WERI-Rb-1 (cell line): ENCODE measurements around the gene GPR17.
A peak's percentile ranks its signal among the peaks of the same experiment; 100 is the strongest.

Source experiments
- DNase-seq: peaks from one replicate; pipeline ENCODE4 v3.0.0-alpha.2; 2020
- H3K27ac ChIP-seq: fragments of 250-450 bp; sonication (Bioruptor Pico); 2 replicates; pipeline ENCODE4 v1.5.1; 2020; ENCODE audit warnings: mild to moderate bottlenecking, moderate library complexity
- H3K27me3 ChIP-seq: fragments of 250-450 bp; sonication (Bioruptor Pico); 2 replicates; pipeline ENCODE4 v1.5.1; 2021; ENCODE audit warnings: mild to moderate bottlenecking, low read depth, moderate library complexity; ENCODE audit not compliant: insufficient read depth, severe bottlenecking
- H3K36me3 ChIP-seq: fragments of 250-450 bp; sonication (Bioruptor Pico); 2 replicates; pipeline ENCODE4 v1.5.1; 2020; ENCODE audit warnings: mild to moderate bottlenecking, moderate library complexity
- H3K4me3 ChIP-seq: 2 replicates; pipeline ENCODE4 v1.5.1; 2011; ENCODE audit warnings: low read depth, mild to moderate bottlenecking, control low read depth, low read length
- H3K9me3 ChIP-seq: fragments of 250-450 bp; sonication (Bioruptor Pico); 2 replicates; pipeline ENCODE4 v1.5.1; 2021; ENCODE audit warnings: mild to moderate bottlenecking, moderate library complexity; ENCODE audit not compliant: severe bottlenecking
- TF ChIP-seq, protein P1 (sequence below): IDR thresholded peaks from 2 replicates; pipeline ENCODE4 v1.5.1; 2011; ENCODE audit warnings: low read depth, mild to moderate bottlenecking, control low read depth, inconsistent platforms, low read length

GPR17 gene

DNA sequence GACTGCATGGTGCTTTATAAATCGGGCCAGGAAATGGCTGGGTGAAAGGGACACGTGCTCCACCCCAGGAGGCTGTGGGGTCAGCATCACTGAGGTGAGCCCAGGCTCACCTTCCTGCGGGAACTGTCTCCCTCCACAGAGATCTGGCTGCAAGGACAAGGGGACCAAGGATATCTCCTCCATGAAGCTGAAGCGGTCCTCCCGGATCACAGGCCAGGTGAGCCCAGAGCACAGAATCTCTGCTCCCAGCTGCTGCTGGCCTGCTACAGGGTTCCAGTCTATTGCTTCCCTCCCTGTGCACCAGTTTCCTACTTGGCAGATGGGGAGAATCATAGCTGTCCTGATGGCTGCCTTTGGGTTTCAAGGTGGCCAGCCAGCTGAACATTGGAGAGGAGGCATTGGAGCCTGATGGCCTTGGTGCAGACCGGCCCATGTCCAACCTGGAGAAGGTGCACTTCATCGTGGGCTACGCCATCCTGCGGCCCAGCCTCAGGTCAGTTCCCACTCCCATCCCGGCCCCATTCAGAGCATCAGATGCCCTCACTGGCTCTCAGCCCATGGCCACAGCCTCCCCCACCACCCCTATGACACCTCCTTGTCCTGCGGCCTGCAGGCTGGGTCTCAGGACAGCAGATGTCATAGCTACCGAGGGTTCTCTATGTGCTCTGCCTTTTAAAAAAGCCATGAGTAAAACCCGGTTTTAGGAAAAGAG lies 33.7 kb upstream of the GPR17 start:
- H3K27me3 ChIP-seq, result no peaks in the 10 kb centered on the region
- no peaks in the 10 kb centered on the region for H3K36me3 ChIP-seq

DNA sequence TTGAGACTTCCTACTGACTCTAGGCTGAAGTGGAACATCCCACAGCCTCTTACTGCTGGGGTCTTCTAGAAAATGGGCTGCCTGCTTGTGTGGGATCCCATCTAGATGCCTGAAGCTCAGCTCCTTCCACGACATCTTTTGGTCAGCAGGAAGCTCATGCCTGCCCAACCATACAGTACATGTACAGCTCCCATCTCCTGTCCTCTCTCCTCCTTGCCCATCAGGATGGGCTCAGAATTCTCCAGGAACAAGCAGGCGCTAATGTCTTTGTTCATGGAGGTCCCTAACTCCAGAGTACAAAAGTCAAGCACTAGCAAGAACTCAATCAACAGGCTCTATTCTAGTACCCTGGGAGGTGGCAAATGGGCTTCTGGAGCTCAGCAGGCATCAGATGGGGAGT lies 31.7 kb upstream of the GPR17 start:
- Histone ChIP-seq H3K4me3 (no peak overlapping the region), H3K36me3 (no peaks in the 10 kb centered on the region), H3K27me3 (no peaks in the 10 kb centered on the region), H3K27ac (no peak overlapping the region), H3K9me3 (peaks cover 9% of the 10 kb centered on the region)
- DNase-seq, result peak; percentile 0
- TF ChIP-seq, protein P1, sequence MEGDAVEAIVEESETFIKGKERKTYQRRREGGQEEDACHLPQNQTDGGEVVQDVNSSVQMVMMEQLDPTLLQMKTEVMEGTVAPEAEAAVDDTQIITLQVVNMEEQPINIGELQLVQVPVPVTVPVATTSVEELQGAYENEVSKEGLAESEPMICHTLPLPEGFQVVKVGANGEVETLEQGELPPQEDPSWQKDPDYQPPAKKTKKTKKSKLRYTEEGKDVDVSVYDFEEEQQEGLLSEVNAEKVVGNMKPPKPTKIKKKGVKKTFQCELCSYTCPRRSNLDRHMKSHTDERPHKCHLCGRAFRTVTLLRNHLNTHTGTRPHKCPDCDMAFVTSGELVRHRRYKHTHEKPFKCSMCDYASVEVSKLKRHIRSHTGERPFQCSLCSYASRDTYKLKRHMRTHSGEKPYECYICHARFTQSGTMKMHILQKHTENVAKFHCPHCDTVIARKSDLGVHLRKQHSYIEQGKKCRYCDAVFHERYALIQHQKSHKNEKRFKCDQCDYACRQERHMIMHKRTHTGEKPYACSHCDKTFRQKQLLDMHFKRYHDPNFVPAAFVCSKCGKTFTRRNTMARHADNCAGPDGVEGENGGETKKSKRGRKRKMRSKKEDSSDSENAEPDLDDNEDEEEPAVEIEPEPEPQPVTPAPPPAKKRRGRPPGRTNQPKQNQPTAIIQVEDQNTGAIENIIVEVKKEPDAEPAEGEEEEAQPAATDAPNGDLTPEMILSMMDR, result no peak

More for the DNA sequence above, 33.7 kb upstream of the GPR17 start:
- Histone ChIP-seq H3K9me3 (peaks cover 9% of the 10 kb centered on the region), H3K27ac (no peak overlapping the region), H3K4me3 (no peak overlapping the region)
- DNase-seq, result peak; percentile 2
- TF ChIP-seq, protein P1, result no peak

DNA sequence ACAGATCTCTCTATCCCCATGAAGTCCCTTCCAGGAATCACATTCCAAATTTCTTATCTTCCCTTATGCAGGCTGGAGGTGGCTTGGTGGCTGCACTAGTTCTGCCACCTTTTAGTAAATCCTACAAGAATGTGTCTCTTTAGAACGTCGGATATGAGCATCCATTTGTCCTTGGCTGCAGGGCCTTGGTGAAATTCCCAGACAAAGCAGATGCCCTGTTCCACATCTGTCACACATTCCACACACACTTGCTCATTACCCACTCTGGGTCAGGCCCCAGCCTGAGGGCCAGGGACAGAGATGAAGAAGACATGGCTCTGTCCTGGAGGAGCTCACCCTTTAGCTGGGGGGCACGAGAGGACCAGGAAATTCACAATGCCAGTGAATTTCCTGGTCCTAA lies 31.2 kb upstream of the GPR17 start:
- Histone ChIP-seq H3K4me3 (no peak overlapping the region), H3K9me3 (peaks cover 9% of the 10 kb centered on the region), H3K36me3 (no peaks in the 10 kb centered on the region), H3K27me3 (no peaks in the 10 kb centered on the region), H3K27ac (no peak overlapping the region)
- TF ChIP-seq, protein P1, result no peak
- no peak for DNase-seq

DNA sequence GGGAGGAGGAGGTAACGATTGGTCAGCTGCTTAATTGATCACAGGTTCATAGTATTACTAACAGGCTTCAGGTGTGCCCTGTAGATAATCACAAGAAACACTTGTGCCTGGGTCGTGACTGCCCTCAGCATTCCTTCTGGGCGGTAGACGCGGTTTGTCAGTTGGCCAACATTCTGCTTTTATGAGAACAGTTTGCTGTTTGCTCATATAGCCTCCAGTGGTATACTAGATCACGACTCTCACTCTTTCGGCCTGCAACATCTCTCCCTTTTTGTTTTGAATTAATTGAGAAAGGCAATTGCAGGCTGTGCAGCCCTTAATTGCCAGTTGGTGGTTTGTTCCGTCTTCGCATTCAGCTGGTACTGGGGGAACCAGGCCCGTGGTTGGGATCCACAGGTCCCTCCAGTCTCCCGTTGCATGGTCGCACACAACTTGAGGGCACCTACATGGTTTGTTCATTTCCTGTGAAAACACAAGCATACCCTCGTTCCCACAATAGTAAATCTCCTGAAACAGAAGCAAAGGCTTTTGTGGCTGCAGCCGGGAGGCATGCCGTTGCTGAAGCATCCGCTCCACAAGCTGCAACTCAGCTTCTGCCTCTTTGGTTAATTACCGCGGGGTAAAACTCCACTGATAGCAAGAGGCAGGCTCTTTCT lies 30.3 kb upstream of the GPR17 start:
- no peak overlapping the region for H3K27ac ChIP-seq
- no peak overlapping the region for H3K4me3 ChIP-seq

DNA sequence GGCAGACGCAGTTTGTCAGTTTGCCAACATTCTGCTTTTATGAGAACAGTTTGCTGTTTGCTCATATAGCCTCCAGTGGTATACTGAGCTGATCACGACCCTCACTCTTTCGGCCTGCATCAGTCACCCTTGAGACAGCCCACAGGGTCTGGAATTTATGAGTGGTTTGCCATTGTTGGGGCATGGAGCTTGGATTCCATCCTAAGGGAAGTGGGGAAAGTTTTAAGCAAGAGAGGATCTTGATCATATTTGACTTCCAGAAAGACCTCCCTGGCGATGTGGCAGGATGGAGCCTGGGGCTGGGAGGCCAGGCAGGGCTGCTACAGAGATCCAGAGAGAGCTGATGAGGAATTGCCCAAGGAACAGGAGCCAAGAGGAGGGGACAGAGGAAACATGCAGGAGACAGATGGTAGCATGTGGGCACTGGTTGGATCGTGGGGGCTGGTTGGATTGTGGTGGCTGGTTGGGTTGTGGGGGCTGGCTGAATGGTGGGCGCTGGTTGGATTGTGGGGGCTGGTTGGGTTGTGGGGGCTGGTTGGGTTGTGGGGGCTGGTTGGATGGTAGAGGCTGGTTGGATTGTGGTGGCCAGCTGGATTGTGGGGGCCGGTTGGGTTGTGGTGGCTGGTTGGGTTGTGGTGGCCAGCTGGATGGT lies 27.3 kb upstream of the GPR17 start:
- TF ChIP-seq, protein P1, result no peak
- H3K36me3 ChIP-seq, result no peaks in the 10 kb centered on the region
- no peak overlapping the region for H3K27ac ChIP-seq
- H3K4me3 ChIP-seq, result no peak overlapping the region
- no peaks in the 10 kb centered on the region for H3K27me3 ChIP-seq
- peaks cover 5% of the 10 kb centered on the region for H3K9me3 ChIP-seq
- DNase-seq, result peak; percentile 2

More for the DNA sequence above, 30.3 kb upstream of the GPR17 start:
- TF ChIP-seq, protein P1, result no peak
- peak; percentile 1 for DNase-seq
- peaks cover 9% of the 10 kb centered on the region for H3K9me3 ChIP-seq
- no peaks in the 10 kb centered on the region for H3K27me3 ChIP-seq
- H3K36me3 ChIP-seq, result no peaks in the 10 kb centered on the region
